A549 (cell line): ENCODE data around the gene WFIKKN1.

Source experiments
- BHLHE40 ChIP-seq: IDR thresholded peaks from 2 replicates; pipeline ENCODE4 v1.6.1; 2012; ENCODE audit warnings: low read depth, low read length, inconsistent platforms
- EP300 ChIP-seq, 2 experiments: fragments of >200 bp; sonication (Bioruptor Twin); formaldehyde crosslinking; IDR thresholded peaks; 2 replicates in 1 of 2; 3 replicates in 1 of 2; pipeline ENCODE4 v1.6.1; 2016 to 2017
- KDM1A ChIP-seq: fragments of 200-600 bp; sonication (generic); IDR thresholded peaks from 2 replicates; pipeline ENCODE4 v1.6.1; 2016; ENCODE audit warnings: low read depth, mild to moderate bottlenecking
- KDM5A ChIP-seq: fragments of 200-600 bp; sonication (generic); IDR thresholded peaks from 2 replicates; pipeline ENCODE4 v1.6.1; 2016; ENCODE audit warnings: antibody characterized with exemption, mild to moderate bottlenecking
- PHF8 ChIP-seq: fragments of 200-600 bp; sonication (generic); IDR thresholded peaks from 2 replicates; pipeline ENCODE4 v1.6.1; 2016; ENCODE audit warnings: low read depth, mild to moderate bottlenecking, antibody characterized with exemption, moderate library complexity, borderline replicate concordance
- POLR2A ChIP-seq: IDR thresholded peaks from 2 replicates; pipeline ENCODE4 v1.6.1; 2012; ENCODE audit warnings: mild to moderate bottlenecking, low read length
- RAD21 ChIP-seq, 2 experiments: fragments of >200 bp in 1 of 2; sonication (Bioruptor Twin) in 1 of 2; formaldehyde crosslinking in 1 of 2; IDR thresholded peaks in 1 of 2; conservative IDR thresholded peaks in 1 of 2; 2 replicates in 1 of 2; 3 replicates in 1 of 2; pipeline ENCODE4 v1.6.1; 2012 to 2018; ENCODE audit warnings: inconsistent platforms in 1 of 2
- RCOR1 ChIP-seq: fragments of 150-350 bp; IDR thresholded peaks from 2 replicates; pipeline ENCODE4 v1.6.1; 2014; ENCODE audit warnings: antibody characterized with exemption, low read length, low read depth
- ZNF302 ChIP-seq: fragments of 250-450 bp; sonication (Bioruptor Pico); IDR thresholded peaks from 2 replicates; pipeline ENCODE4 v1.9.0; 2021; ENCODE audit warnings: inconsistent platforms, mild to moderate bottlenecking, moderate library complexity
- TF ChIP-seq, protein P1 (sequence below): fragments of >200 bp; sonication (Bioruptor Twin); formaldehyde crosslinking; IDR thresholded peaks from 3 replicates; pipeline ENCODE4 v1.5.1; 2016
- TF ChIP-seq, protein P2 (sequence below): fragments of 150-350 bp; IDR thresholded peaks from 2 replicates; pipeline ENCODE4 v1.6.1; 2014; ENCODE audit warnings: low read depth, mild to moderate bottlenecking, low read length
- TF ChIP-seq, protein P3 (sequence below): fragments of 200-600 bp; sonication (generic); IDR thresholded peaks from 2 replicates; pipeline ENCODE4 v1.6.1; 2016; ENCODE audit warnings: antibody characterized with exemption, mild to moderate bottlenecking, moderate library complexity

DNA sequence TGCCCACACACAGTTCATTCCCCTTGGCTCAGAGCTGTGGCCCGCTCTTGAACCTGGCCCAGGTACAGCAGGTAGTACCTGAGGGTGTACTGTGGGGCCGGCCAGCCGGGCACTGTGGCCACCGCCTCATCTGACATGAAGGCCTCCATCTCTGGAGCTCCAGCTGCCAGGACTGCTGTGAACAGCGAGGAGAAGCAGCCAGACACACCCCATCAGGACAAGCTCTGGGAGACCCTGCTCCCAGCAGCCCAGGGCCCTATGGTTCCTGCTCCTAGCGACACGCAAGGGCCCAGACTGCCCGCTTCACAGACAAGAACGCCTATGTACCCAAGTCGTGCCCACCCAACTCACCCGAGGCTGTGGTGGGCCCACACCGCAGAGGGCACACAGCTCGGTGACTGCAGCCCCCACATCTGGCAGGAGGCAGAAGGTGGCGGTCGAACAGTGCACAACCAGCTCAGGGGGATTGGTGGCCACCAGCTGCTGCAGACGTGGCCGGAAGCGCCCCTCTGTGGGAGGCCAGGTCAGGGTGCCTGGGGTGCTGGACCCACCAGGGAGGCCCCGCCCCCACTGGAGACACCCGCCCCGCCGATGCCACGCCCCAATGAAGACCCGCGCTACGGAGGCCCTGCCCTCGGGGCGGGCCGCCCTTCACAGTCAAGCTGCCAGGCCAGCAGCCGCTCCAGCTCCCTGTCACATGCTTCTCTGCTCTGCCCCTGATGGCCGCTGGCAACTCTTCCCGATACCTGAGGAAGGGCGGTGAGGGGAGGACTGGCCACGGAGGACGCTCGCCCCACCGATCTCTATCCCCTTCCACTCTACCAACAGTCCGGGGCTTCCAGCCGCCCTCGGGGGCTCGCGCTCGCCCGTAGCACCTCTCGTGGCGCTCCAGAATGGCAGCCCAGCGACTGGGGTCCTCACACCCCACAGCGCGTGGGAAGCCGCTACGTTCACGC lies 48.4 kb downstream of the WFIKKN1 start:
- TF ChIP-seq BHLHE40 (no peak), POLR2A (no peak; the same call in 1 of the 2 replicates), RCOR1 (no peak; the same call in 1 of the 2 replicates), EP300 (IDR thresholded peaks at IDR 0.05) (no peak), KDM1A (no peak), KDM5A (no peak), RAD21 (conservative IDR thresholded peaks at IDR 0.05 in 1 of 2, IDR thresholded peaks at IDR 0.05 in 1 of 2) (no peak), PHF8 (no peak), ZNF302 (CRISPR knock-in tag) (no peak)
- TF ChIP-seq, protein P1, sequence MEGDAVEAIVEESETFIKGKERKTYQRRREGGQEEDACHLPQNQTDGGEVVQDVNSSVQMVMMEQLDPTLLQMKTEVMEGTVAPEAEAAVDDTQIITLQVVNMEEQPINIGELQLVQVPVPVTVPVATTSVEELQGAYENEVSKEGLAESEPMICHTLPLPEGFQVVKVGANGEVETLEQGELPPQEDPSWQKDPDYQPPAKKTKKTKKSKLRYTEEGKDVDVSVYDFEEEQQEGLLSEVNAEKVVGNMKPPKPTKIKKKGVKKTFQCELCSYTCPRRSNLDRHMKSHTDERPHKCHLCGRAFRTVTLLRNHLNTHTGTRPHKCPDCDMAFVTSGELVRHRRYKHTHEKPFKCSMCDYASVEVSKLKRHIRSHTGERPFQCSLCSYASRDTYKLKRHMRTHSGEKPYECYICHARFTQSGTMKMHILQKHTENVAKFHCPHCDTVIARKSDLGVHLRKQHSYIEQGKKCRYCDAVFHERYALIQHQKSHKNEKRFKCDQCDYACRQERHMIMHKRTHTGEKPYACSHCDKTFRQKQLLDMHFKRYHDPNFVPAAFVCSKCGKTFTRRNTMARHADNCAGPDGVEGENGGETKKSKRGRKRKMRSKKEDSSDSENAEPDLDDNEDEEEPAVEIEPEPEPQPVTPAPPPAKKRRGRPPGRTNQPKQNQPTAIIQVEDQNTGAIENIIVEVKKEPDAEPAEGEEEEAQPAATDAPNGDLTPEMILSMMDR = no peak
- TF ChIP-seq, protein P2, sequence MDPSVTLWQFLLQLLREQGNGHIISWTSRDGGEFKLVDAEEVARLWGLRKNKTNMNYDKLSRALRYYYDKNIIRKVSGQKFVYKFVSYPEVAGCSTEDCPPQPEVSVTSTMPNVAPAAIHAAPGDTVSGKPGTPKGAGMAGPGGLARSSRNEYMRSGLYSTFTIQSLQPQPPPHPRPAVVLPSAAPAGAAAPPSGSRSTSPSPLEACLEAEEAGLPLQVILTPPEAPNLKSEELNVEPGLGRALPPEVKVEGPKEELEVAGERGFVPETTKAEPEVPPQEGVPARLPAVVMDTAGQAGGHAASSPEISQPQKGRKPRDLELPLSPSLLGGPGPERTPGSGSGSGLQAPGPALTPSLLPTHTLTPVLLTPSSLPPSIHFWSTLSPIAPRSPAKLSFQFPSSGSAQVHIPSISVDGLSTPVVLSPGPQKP = no peak
- TF ChIP-seq, protein P3, sequence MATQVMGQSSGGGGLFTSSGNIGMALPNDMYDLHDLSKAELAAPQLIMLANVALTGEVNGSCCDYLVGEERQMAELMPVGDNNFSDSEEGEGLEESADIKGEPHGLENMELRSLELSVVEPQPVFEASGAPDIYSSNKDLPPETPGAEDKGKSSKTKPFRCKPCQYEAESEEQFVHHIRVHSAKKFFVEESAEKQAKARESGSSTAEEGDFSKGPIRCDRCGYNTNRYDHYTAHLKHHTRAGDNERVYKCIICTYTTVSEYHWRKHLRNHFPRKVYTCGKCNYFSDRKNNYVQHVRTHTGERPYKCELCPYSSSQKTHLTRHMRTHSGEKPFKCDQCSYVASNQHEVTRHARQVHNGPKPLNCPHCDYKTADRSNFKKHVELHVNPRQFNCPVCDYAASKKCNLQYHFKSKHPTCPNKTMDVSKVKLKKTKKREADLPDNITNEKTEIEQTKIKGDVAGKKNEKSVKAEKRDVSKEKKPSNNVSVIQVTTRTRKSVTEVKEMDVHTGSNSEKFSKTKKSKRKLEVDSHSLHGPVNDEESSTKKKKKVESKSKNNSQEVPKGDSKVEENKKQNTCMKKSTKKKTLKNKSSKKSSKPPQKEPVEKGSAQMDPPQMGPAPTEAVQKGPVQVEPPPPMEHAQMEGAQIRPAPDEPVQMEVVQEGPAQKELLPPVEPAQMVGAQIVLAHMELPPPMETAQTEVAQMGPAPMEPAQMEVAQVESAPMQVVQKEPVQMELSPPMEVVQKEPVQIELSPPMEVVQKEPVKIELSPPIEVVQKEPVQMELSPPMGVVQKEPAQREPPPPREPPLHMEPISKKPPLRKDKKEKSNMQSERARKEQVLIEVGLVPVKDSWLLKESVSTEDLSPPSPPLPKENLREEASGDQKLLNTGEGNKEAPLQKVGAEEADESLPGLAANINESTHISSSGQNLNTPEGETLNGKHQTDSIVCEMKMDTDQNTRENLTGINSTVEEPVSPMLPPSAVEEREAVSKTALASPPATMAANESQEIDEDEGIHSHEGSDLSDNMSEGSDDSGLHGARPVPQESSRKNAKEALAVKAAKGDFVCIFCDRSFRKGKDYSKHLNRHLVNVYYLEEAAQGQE = no peak
